GM21786 (cell line): Measurements from ENCODE around the gene RAPGEF3.
A peak's percentile ranks its signal among the peaks of the same experiment; 100 is the strongest.

Source experiments
- ATAC-seq: cut with Tn5 transposase; IDR thresholded peaks from one replicate; pipeline ENCODE4 v1.9.1; 2021; ENCODE audit not compliant: unreplicated experiment

The RAPGEF3 gene

GRCh38 chr12:47791351-47791746 lies 32.7 kb upstream of the RAPGEF3 start:
- ATAC-seq: no peak

DNA sequence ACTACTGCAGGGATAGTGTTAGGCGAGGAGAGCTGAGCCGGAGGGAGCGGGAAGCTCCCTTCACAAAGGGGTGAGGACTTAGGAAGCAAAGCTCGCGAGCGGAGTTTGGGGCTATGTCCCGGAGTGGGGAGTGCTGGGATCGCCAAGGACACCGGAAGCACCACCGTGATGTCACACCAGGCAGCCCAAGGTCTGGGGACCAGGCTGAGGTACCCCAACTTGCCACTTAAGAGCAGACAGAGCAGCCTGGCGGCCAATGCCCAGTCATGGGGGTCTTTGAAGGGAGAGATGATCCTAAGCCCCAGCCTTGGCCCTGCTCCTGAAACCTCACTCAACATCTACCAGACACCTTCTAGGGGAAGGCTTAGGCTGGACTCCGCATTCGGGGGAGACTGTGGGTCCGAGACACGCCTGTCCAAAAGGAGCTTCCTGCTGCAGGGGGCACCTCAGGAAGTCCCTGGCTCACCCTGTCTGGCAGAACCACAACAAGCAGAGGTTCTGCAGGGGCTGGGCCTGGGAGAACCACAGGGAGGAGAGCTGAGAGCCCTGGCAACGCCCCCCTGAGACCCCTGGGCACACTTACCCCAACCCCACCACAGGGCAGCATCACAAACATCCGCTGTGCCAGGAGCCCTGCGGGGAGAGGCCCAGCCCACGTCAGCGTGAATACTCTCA lies 32.1 kb upstream of the RAPGEF3 start:
- no peak for ATAC-seq

DNA sequence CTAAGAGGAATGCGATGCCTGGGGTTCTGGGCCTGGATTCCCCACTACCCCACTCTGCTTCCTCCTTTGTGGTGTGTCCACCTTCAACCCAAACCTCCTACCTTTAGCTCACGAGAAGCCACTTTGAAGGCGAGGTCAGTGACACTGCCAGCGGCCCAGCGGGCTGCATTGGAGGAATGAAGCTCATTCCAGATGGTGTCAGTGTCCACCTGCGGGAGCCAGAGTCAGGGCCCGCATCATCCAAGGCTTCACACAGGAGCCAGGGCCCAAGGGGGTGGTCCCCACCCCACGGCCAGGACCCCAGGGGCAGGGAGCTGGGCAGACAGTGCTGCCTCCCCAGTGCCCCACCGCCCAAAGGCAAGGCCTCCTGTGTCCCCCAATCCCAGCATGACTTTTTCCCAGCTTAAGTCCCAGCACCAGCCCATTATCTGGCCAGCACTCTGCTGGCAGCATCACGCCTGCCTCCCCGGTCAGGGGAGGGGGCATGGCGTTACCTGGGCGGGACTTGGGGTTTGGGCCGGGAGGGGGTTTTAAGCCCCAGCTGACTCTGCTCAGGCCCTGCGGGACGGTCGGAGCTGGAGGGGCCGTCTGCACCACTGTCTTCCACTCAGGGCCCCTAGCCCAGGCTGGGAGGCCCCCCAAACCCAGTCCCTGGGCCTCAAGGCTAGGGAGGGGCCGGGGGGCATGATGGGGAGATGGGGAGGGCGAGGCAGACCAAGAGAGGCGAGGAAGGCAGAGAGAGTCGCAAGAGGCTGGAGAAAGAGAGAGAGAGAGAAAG lies 31.2 kb upstream of the RAPGEF3 start:
- ATAC-seq: no peak

DNA sequence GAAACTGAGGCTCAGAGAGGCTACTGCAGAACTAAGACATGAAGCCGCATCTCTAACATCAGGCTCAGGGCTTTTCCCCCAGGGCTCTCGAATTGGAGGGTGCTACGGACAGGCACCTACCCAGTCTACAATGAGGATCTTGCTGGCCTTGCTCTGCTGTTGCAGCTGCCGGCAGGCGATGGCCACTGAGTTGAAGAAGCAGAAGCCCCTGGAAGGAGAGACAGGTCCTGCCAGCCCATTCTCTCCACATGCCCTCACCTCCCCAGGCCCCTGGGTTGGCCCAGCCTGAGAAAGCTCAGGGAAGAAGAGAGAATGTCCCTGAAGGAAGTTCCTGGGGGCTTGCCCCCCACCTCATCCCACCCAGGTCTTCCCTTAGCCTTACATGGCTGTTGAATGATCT lies 30.5 kb upstream of the RAPGEF3 start:
- no peak for ATAC-seq

DNA sequence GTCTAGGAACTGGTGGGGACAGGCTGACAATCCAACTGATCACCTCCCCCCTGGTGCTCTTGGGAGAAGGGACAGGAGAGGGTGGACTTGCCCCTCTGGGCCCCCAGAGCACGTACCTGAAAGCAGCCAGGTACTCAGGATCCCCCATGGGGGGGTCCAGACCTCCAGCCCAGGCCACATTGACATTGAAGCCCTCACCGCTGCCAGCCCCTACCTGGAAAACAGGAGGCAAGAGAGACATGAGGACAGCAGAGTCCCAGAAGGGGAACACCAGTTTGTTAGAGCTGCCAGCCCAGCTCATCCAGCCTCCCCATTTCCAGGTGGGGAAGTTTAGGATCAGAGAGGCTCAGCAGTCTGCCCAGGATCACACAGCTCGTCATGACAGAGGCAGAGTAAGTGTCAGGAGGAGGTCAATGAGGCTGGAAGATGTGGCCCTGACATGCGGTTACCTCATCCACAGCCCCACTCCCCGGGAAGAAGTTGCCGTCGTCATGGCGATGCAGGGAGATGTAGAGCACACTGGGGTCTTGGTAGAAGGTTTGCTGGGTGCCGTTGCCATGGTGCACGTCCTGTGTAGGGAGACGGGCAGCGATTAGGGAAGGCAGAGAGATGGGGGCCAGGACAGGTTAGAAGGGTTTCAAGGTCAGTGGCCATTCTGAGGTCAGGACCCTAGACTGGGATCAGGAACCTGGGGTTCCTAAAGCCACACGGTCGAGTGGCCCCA lies 29.1 kb upstream of the RAPGEF3 start:
- ATAC-seq: no peak

DNA sequence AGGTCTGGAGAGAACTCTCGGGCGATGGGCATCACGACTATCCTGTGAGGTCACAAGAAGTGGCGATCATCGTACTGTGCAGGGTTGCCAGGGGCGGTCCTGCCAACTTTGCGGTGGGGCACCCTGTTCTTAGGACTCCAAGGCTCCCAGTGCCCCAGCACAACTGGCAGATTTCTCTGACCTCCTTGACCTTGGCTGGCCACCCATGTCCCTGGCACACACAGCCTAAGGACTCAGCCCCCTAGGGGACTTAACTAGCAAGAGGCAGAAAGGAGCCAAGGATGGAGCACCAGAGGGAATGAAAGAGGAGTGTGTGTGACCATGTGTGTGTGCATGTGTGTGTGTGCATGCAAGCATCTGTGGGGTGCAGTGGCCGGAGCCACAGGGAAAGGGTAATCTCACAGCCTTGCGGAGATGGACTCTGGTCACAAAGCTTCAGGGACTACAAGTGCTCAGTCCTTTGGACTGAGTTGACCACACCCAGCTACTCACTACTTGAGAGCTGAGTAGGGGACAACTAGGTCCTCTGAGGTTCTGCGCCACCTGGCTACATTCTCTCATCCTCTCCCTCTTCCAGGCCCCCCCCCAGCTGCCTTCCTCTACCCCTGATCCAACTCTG lies 28.1 kb upstream of the RAPGEF3 start:
- no peak for ATAC-seq

- ATAC-seq: no peak
Measured at GRCh38 chr12:47785887-47786661, 27.4 kb upstream of the RAPGEF3 start.

GRCh38 chr12:47785036-47785886 lies 26.6 kb upstream of the RAPGEF3 start:
- no peak for ATAC-seq

DNA sequence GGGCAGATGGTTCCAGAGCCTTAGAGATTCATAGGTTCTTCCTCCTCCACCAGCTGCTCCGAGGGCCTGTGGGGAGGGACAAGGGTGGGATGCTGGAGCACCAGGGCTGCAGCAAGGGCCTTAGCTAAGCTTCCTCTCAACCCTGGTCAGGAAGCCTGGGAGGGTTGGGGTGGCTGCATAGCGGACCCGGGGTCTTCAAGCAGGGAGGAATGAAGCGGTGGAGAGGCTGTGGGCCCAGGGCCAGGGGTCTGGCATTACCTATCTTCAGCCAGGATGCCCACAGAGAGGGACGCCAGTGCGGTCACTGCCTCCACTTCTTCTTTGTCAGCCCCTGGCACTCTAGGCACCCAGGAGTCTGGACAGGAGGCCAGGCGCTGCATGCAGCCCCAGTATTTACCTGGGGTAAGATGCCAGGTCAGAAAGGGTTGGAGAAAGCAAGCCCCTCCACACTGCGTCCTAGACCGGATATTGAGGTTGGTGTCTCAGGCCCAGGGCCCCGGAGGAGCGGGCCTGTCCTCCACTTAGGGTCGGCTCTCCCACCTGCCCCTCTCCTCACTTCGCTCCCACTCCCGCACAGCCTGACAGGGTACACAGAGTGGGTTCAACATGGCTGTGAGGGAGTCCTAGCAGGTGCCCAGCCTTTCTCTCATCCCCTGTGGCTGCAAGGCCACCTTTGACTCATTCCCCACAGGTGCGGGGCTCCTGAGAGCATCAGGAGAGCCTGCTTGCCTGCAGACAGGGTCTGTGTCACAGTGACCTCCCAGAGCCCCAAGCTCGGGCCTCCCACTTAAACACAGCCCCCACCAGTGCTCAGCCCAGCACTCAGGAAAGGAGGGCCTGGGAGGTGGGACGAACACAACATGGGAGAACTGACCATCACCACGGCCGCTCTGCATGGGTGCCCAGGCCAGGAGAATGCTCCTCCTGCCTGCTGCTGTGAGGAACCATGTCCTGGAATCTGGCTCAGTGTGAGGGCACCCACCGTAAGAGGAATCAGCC lies 25.4 kb upstream of the RAPGEF3 start:
- ATAC-seq: no peak

GRCh38 chr12:47783024-47783755 lies 24.5 kb upstream of the RAPGEF3 start:
- ATAC-seq: no peak

DNA sequence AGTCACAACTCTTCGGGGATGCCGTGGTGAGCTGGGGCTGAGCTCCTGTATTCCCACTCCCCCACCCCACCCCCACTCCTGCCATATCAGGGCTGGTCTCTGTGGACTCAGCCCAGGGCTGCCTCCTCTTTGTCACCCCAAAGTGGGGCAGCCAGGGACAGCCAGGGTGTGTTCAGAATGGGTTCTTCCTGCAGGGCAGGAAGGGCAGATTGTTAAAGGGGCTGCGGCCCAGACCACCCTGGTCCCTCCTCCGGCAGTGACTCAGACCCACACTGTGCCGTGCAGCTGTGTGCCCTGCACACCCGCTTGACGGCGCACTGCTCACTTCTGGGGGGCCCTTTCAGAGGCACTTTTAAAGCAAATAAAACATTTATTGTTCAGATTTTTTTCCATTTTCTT lies 23.7 kb upstream of the RAPGEF3 start:
- ATAC-seq: no peak

DNA sequence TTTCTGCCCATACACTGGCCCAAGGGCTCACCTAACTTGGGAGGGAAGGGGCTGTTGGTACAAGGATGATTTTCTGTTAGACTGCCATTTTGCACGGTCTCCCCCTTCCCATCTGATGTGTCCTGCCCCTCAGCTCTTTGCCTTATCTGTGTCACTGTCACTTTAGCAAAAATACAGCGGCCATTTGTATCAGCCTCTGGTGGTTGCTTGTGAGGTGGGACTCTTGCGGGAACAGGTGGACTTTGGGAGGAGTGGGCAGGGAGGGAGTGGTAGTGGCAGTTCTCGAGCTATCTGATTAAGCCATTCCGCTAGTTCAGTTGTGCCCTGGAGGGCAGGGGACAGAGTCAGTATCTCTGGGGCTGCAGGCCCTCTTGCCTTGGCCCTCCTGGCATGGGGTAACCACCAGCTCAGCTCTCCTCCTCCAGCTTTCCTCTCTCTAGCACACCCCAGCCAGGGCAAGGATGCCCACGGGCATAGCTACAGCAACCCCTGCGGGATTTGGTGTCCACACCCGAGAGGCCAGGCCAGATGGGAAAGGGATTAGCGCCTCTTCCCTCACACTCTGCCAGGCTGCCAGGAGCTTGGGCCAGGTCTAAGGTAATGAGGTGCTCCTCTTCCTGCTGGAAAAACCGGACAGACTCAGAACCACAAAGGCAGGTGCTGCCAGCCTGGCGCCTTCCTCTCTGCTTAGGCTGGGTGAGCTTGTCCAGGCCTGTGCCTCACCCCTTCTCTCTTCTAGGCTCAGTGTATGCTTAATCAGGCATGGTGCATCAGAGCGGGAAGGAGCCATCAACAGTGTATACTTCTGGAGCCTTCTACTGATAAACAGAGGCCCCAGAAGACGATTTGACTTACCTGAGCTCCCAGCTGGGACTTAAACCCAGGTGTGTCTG lies 23.0 kb upstream of the RAPGEF3 start:
- ATAC-seq: no peak

DNA sequence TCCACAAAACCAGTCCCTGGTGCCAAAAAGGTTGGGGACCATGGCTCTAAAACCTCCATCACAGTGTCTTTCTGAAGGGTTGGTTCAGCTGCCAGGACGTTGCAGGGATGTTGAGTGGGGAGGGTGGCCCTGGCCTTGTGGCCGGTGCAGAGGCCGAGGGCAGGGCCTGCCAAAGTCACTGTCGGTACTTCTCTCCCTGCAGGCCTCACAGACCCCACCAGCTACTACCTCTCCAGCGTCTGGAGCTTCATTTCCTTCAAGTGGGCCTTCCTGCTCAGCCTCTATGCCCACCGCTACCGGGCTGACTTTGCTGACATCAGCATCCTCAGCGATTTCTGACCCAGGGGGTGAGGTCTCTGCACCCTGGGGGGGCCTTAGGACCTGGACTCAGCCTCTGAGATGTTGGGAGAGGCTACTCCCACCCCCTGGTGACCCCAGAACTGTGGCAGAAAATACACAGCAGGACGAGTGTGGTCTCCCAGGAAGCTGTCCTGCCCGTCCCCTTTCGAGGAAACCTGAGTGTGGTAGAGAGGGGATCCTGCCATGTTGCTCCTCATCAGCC lies 21.3 kb upstream of the RAPGEF3 start:
- no peak for ATAC-seq

DNA sequence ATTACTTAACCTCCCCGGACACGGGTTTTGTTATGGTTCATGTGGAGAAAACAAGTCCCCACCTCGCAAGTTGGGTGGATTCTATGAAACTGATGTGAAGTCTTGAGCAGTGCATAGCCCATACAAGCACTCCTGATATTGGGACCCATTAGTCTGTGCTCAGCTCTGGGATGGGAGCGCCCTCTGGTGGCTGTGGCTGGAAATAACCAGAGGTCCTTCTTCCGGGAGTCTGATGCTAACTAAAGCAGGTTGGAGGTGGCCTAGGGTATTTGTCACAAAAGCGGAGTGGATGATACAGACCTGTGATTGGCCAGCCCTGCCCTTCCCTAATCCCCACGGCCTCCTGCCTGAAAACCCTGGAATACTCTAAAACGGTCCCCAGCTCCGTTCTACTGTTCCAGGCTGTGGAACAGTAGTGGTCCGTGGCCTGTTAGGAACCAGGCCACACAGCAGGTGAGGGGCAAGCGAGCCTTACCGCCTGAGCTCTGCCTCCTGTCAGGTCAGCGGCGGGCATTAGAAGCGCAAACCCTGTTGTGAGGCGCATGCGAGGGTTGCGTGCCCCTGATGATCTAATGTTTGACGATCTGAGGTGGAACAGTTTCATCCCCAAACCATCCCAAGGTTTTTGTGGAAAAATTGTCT lies 20.7 kb upstream of the RAPGEF3 start:
- peak; percentile 75 for ATAC-seq

GRCh38 chr12:47778881-47779280 lies 20.2 kb upstream of the RAPGEF3 start:
- no peak for ATAC-seq
